GM08714 (cell line): ENCODE measurements around the gene SAMD11.

Experiments
- H3K4me3 ChIP-seq: fragments of 200-500 bp; sonication (Bioruptor generic); 2 replicates; pipeline ENCODE4 v1.5.1; 2014; ENCODE audit warnings: mild to moderate bottlenecking, low read length, inconsistent platforms
- ZNF274 ChIP-seq: IDR thresholded peaks from 2 replicates; pipeline ENCODE4 v1.6.1; 2012; ENCODE audit warnings: mild to moderate bottlenecking, low read depth, low read length

Gene SAMD11

GRCh38 chr1:918843-919242, 4.9 kb upstream of the SAMD11 start:
- H3K4me3 ChIP-seq = no peak overlapping the region
- TF ChIP-seq ZNF274 = no peak

GRCh38 chr1:919271-919872, 4.4 kb upstream of the SAMD11 start:
- no peak overlapping the region for H3K4me3 ChIP-seq
- no peak for TF ChIP-seq ZNF274

- no peak for TF ChIP-seq ZNF274
- no peak overlapping the region for H3K4me3 ChIP-seq
Measured at GRCh38 chr1:920010-920409, 3.7 kb upstream of the SAMD11 start.

- no peak for TF ChIP-seq ZNF274
- no peak overlapping the region for H3K4me3 ChIP-seq
Measured at GRCh38 chr1:920521-920920, 3.2 kb upstream of the SAMD11 start.

GRCh38 chr1:921011-921837, 2.5 kb upstream of the SAMD11 start:
- no peak overlapping the region for H3K4me3 ChIP-seq
- TF ChIP-seq ZNF274 = no peak

- no peak overlapping the region for H3K4me3 ChIP-seq
- no peak for TF ChIP-seq ZNF274
Measured at GRCh38 chr1:923991-924655, 400 bp downstream of the SAMD11 start.

GRCh38 chr1:924656-925560, 1.2 kb downstream of the SAMD11 start:
- H3K4me3 ChIP-seq = no peak overlapping the region; the same call in 1 of the 2 replicates
- no peak for TF ChIP-seq ZNF274

- no peak overlapping the region for H3K4me3 ChIP-seq
- TF ChIP-seq ZNF274 = no peak
Measured at GRCh38 chr1:925561-926421, 2.1 kb downstream of the SAMD11 start.

- H3K4me3 ChIP-seq = no peak overlapping the region
- no peak for TF ChIP-seq ZNF274
Measured at GRCh38 chr1:927234-927633, 3.5 kb downstream of the SAMD11 start.

- no peak for TF ChIP-seq ZNF274
- H3K4me3 ChIP-seq = no peak overlapping the region
Measured at GRCh38 chr1:927748-928147, 4.0 kb downstream of the SAMD11 start.

- TF ChIP-seq ZNF274 = no peak
Measured at GRCh38 chr1:928825-929661, 5.3 kb downstream of the SAMD11 start.

More at GRCh38 chr1:928825-929661, 5.3 kb downstream of the SAMD11 start:
- no peak overlapping the region for H3K4me3 ChIP-seq
